H1 (cell line): ENCODE data around the gene CCL15. TPM values are rescaled to one million over a fixed set of nuclear protein-coding genes. Genes with fewer than 3 reads are reported as not detected.

Source experiments
- KDM4A ChIP-seq: IDR thresholded peaks from one replicate; pipeline ENCODE4 v1.7.1; 2012; ENCODE audit warnings: low read depth, mild to moderate bottlenecking, moderate library complexity, low read length, inconsistent platforms; ENCODE audit not compliant: severe bottlenecking
- NANOG ChIP-seq: IDR thresholded peaks from 2 replicates; pipeline ENCODE4 v1.6.1; 2011; ENCODE audit warnings: low read length, low read depth, mild to moderate bottlenecking, inconsistent platforms; ENCODE audit not compliant: insufficient read depth, poor library complexity, severe bottlenecking
- PHF8 ChIP-seq: fragments of 200-600 bp; sonication (generic); conservative IDR thresholded peaks from 2 replicates; pipeline ENCODE4 v1.7.1; 2012; ENCODE audit warnings: low read depth, mild to moderate bottlenecking, inconsistent platforms, low read length, moderate library complexity
- POLR2A ChIP-seq, 2 experiments: IDR thresholded peaks; 1 replicate in 1 of 2; 2 replicates in 1 of 2; pipeline ENCODE4 v1.6.1; 2011; ENCODE audit warnings: low read depth in 2 of 2, low read length in 2 of 2, mild to moderate bottlenecking in 2 of 2; ENCODE audit errors: control extremely low read depth in 1 of 2
- RXRA ChIP-seq: IDR thresholded peaks from 2 replicates; pipeline ENCODE4 v1.6.1; 2011; ENCODE audit warnings: low read depth, mild to moderate bottlenecking, low read length, moderate library complexity; ENCODE audit not compliant: insufficient read depth
- SRF ChIP-seq: IDR thresholded peaks from 2 replicates; pipeline ENCODE4 v1.6.1; 2011; ENCODE audit warnings: mild to moderate bottlenecking, low read depth, low read length, moderate library complexity
- polyA plus RNA-seq, 7 experiments: library from polyadenylated mRNA; depleted of rRNA in 3 of 7; stranded (reverse) in 5 of 7; unstranded in 2 of 7; fragments of >200 nt in 5 of 7; fragments of 200-250 nt in 2 of 7; gene quantifications; 1 replicate in 5 of 7; 2 replicates in 1 of 7; 4 replicates in 1 of 7; pipeline versions ENCODE4 v1.2.1 to v1.2.3, GENCODE V29; 2011 to 2013; ENCODE audit warnings: missing spikeins in 2 of 7, mixed read lengths in 2 of 7
- total RNA-seq: library from RNA; stranded (reverse); fragmentation: NEBNext Ultra II Directional; extraction: Animal tissue kit (Norgen Biotek cat#: 25700); gene quantifications from 2 replicates; pipeline ENCODE4 v1.2.1, GENCODE V29; 2021
- TF ChIP-seq, protein P1 (sequence below): fragments of 300-600 bp; sonication (generic); IDR thresholded peaks from 2 replicates; pipeline ENCODE4 v1.7.1; 2012; ENCODE audit warnings: low read length, moderate library complexity, mild to moderate bottlenecking, inconsistent platforms; ENCODE audit not compliant: insufficient replicate concordance
- TF ChIP-seq, protein P2 (sequence below), 3 experiments: IDR thresholded peaks; 1 replicate in 2 of 3; 2 replicates in 1 of 3; pipeline versions ENCODE4 v1.5.1 to v1.6.1; 2011; ENCODE audit warnings: low read length in 3 of 3, mild to moderate bottlenecking in 3 of 3, inconsistent platforms in 2 of 3, low read depth in 1 of 3, moderate library complexity in 1 of 3; ENCODE audit not compliant: insufficient read depth in 1 of 3; ENCODE audit errors: control extremely low read depth in 1 of 3

Gene CCL15
- total and polyA plus RNA-seq, 2 of the 8 experiments (the other 6 are each of a cell fraction or from before 2014, with no cell fraction given) = not detected

DNA sequence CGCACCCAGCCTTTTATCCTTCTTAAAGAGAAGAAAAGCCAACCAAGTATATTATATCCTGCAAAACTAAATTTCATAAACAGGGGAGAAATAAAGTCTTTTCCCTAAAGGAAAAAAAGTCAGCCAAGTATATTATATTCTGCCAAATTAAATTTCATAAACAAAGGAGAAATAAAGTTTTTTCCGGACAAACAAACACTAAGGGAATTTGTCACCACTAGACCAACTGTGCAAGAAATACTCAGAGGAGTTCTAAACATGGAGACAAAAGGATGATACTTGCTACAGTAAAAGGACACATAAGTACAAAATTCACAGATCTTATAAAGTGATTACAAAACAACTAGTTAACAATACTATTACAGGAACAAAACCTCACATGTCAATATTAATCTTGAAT, 48.3 kb upstream of the CCL15 start (continued):
- TF ChIP-seq, protein P1, sequence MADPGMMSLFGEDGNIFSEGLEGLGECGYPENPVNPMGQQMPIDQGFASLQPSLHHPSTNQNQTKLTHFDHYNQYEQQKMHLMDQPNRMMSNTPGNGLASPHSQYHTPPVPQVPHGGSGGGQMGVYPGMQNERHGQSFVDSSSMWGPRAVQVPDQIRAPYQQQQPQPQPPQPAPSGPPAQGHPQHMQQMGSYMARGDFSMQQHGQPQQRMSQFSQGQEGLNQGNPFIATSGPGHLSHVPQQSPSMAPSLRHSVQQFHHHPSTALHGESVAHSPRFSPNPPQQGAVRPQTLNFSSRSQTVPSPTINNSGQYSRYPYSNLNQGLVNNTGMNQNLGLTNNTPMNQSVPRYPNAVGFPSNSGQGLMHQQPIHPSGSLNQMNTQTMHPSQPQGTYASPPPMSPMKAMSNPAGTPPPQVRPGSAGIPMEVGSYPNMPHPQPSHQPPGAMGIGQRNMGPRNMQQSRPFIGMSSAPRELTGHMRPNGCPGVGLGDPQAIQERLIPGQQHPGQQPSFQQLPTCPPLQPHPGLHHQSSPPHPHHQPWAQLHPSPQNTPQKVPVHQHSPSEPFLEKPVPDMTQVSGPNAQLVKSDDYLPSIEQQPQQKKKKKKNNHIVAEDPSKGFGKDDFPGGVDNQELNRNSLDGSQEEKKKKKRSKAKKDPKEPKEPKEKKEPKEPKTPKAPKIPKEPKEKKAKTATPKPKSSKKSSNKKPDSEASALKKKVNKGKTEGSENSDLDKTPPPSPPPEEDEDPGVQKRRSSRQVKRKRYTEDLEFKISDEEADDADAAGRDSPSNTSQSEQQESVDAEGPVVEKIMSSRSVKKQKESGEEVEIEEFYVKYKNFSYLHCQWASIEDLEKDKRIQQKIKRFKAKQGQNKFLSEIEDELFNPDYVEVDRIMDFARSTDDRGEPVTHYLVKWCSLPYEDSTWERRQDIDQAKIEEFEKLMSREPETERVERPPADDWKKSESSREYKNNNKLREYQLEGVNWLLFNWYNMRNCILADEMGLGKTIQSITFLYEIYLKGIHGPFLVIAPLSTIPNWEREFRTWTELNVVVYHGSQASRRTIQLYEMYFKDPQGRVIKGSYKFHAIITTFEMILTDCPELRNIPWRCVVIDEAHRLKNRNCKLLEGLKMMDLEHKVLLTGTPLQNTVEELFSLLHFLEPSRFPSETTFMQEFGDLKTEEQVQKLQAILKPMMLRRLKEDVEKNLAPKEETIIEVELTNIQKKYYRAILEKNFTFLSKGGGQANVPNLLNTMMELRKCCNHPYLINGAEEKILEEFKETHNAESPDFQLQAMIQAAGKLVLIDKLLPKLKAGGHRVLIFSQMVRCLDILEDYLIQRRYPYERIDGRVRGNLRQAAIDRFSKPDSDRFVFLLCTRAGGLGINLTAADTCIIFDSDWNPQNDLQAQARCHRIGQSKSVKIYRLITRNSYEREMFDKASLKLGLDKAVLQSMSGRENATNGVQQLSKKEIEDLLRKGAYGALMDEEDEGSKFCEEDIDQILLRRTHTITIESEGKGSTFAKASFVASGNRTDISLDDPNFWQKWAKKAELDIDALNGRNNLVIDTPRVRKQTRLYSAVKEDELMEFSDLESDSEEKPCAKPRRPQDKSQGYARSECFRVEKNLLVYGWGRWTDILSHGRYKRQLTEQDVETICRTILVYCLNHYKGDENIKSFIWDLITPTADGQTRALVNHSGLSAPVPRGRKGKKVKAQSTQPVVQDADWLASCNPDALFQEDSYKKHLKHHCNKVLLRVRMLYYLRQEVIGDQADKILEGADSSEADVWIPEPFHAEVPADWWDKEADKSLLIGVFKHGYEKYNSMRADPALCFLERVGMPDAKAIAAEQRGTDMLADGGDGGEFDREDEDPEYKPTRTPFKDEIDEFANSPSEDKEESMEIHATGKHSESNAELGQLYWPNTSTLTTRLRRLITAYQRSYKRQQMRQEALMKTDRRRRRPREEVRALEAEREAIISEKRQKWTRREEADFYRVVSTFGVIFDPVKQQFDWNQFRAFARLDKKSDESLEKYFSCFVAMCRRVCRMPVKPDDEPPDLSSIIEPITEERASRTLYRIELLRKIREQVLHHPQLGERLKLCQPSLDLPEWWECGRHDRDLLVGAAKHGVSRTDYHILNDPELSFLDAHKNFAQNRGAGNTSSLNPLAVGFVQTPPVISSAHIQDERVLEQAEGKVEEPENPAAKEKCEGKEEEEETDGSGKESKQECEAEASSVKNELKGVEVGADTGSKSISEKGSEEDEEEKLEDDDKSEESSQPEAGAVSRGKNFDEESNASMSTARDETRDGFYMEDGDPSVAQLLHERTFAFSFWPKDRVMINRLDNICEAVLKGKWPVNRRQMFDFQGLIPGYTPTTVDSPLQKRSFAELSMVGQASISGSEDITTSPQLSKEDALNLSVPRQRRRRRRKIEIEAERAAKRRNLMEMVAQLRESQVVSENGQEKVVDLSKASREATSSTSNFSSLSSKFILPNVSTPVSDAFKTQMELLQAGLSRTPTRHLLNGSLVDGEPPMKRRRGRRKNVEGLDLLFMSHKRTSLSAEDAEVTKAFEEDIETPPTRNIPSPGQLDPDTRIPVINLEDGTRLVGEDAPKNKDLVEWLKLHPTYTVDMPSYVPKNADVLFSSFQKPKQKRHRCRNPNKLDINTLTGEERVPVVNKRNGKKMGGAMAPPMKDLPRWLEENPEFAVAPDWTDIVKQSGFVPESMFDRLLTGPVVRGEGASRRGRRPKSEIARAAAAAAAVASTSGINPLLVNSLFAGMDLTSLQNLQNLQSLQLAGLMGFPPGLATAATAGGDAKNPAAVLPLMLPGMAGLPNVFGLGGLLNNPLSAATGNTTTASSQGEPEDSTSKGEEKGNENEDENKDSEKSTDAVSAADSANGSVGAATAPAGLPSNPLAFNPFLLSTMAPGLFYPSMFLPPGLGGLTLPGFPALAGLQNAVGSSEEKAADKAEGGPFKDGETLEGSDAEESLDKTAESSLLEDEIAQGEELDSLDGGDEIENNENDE = no peak
- TF ChIP-seq NANOG (no peak), KDM4A (no peak), RXRA (no peak), POLR2A (IDR thresholded peaks at IDR 0.05; ENCODE audit: control extremely low read depth in 1 of 2, low read depth in 2 of 2, low read length in 2 of 2) (no peak), PHF8 (no peak), SRF (no peak)
- TF ChIP-seq, protein P2, sequence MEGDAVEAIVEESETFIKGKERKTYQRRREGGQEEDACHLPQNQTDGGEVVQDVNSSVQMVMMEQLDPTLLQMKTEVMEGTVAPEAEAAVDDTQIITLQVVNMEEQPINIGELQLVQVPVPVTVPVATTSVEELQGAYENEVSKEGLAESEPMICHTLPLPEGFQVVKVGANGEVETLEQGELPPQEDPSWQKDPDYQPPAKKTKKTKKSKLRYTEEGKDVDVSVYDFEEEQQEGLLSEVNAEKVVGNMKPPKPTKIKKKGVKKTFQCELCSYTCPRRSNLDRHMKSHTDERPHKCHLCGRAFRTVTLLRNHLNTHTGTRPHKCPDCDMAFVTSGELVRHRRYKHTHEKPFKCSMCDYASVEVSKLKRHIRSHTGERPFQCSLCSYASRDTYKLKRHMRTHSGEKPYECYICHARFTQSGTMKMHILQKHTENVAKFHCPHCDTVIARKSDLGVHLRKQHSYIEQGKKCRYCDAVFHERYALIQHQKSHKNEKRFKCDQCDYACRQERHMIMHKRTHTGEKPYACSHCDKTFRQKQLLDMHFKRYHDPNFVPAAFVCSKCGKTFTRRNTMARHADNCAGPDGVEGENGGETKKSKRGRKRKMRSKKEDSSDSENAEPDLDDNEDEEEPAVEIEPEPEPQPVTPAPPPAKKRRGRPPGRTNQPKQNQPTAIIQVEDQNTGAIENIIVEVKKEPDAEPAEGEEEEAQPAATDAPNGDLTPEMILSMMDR (IDR thresholded peaks at IDR 0.05; ENCODE audit: control extremely low read depth in 1 of 3, insufficient read depth in 1 of 3, low read depth in 1 of 3, low read length in 3 of 3) = no peak
